HG03159 (cell line): Measurements from ENCODE around the gene MVK.

Experiments
- ATAC-seq: cut with Tn5 transposase; IDR thresholded peaks from one replicate; pipeline ENCODE4 v1.9.1; 2021; ENCODE audit warnings: mild to moderate bottlenecking, moderate library complexity; ENCODE audit not compliant: unreplicated experiment

MVK gene

GRCh38 chr12:109544955-109545531, 28.6 kb upstream of the MVK start:
- ATAC-seq, result no peak

- ATAC-seq, result no peak
Observed at GRCh38 chr12:109545826-109546225, 27.8 kb upstream of the MVK start.

- no peak for ATAC-seq
Observed at GRCh38 chr12:109547286-109547685, 26.3 kb upstream of the MVK start.

GRCh38 chr12:109548258-109548657, 25.3 kb upstream of the MVK start:
- no peak for ATAC-seq

- no peak for ATAC-seq
Observed at GRCh38 chr12:109549613-109550270, 23.9 kb upstream of the MVK start.

GRCh38 chr12:109550281-109550680, 23.3 kb upstream of the MVK start:
- no peak for ATAC-seq

GRCh38 chr12:109551108-109551507, 22.5 kb upstream of the MVK start:
- ATAC-seq, result no peak

GRCh38 chr12:109552971-109553370, 20.6 kb upstream of the MVK start:
- no peak for ATAC-seq

- no peak for ATAC-seq
Observed at GRCh38 chr12:109553483-109553882, 20.1 kb upstream of the MVK start.

- no peak for ATAC-seq
Observed at GRCh38 chr12:109553906-109554500, 19.6 kb upstream of the MVK start.

GRCh38 chr12:109554761-109555160, 18.8 kb upstream of the MVK start:
- ATAC-seq, result no peak

- ATAC-seq, result no peak
Observed at GRCh38 chr12:109555431-109556315, 17.9 kb upstream of the MVK start.

GRCh38 chr12:109557200-109557599, 16.4 kb upstream of the MVK start:
- no peak for ATAC-seq

- no peak for ATAC-seq
Observed at GRCh38 chr12:109557805-109558204, 15.8 kb upstream of the MVK start.

- ATAC-seq, result no peak
Observed at GRCh38 chr12:109558374-109559199, 15.0 kb upstream of the MVK start.

- no peak for ATAC-seq
Observed at GRCh38 chr12:109559200-109559505, 14.4 kb upstream of the MVK start.

GRCh38 chr12:109559601-109560000, 14.0 kb upstream of the MVK start:
- no peak for ATAC-seq

GRCh38 chr12:109560867-109561710, 12.5 kb upstream of the MVK start:
- ATAC-seq, result no peak

GRCh38 chr12:109561711-109562030, 11.9 kb upstream of the MVK start:
- ATAC-seq, result no peak

- no peak for ATAC-seq
Observed at GRCh38 chr12:109562871-109563270, 10.7 kb upstream of the MVK start.
